ENCODE measurements around the gene ZNF423. TPM values are rescaled to one million over a fixed set of nuclear protein-coding genes. Genes with fewer than 3 reads are reported as not detected.

Gene ZNF423
- total and polyA plus RNA-seq, 2 experiments from 2014 or later: 14.9 to 41.8 TPM

- no peak for TF ChIP-seq CTCF (conservative IDR thresholded peaks at IDR 0.05; ENCODE audit: low read depth in 2 of 2)
Observed at GRCh38 chr16:49519008-49519656, 336.8 kb downstream of the ZNF423 start (continued).

DNA sequence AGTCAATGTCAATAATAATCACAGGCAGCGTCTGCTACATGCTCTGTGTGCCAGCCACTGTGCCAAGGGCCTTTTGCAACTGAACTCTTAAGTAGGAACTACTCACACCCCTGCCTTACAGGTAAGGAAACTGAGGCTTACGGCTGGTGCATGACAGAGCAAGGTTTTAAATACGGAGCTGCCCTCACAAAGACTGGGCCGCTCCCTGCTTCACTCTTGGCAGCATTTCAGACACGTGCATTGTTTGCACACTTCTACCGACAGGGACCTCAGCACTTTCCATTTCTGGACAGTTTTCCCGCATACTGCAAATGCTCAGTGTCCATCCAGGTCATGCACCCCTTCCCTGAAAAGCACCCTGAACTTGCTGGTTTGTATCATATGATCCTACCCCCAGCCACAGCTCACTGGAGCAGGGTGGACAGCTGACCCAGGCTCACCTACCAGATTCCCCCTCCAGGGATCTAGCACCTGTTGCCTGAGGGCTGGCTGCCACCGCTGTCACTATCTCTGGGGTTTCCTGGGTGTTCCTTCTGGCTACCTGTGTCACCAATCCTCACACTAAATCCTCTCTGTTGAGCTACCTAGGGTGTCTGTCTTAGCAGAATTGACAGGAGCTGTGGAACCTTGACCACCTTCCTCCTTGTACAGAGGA lies 339.4 kb downstream of the ZNF423 start:
- H3K4me1 Mint-ChIP-seq: no peaks in the 10 kb centered on the region; the same call in 2 of the 3 replicates
- H3K27ac ChIP-seq (ENCODE audit: low read depth): no peak overlapping the region
- H3K9me2 ChIP-seq (ENCODE audit: insufficient read depth): no peaks in the 10 kb centered on the region
- H3K4me2 ChIP-seq: no peak overlapping the region
- no peaks in the 10 kb centered on the region for H4K20me1 ChIP-seq (replicated peaks; ENCODE audit: insufficient read depth)
- no peaks in the 10 kb centered on the region for H3K79me2 ChIP-seq (replicated peaks; ENCODE audit: insufficient read depth)
- TF ChIP-seq NANOG (IDR thresholded peaks at IDR 0.05; ENCODE audit: borderline replicate concordance): no peak
- TF ChIP-seq, protein P1, sequence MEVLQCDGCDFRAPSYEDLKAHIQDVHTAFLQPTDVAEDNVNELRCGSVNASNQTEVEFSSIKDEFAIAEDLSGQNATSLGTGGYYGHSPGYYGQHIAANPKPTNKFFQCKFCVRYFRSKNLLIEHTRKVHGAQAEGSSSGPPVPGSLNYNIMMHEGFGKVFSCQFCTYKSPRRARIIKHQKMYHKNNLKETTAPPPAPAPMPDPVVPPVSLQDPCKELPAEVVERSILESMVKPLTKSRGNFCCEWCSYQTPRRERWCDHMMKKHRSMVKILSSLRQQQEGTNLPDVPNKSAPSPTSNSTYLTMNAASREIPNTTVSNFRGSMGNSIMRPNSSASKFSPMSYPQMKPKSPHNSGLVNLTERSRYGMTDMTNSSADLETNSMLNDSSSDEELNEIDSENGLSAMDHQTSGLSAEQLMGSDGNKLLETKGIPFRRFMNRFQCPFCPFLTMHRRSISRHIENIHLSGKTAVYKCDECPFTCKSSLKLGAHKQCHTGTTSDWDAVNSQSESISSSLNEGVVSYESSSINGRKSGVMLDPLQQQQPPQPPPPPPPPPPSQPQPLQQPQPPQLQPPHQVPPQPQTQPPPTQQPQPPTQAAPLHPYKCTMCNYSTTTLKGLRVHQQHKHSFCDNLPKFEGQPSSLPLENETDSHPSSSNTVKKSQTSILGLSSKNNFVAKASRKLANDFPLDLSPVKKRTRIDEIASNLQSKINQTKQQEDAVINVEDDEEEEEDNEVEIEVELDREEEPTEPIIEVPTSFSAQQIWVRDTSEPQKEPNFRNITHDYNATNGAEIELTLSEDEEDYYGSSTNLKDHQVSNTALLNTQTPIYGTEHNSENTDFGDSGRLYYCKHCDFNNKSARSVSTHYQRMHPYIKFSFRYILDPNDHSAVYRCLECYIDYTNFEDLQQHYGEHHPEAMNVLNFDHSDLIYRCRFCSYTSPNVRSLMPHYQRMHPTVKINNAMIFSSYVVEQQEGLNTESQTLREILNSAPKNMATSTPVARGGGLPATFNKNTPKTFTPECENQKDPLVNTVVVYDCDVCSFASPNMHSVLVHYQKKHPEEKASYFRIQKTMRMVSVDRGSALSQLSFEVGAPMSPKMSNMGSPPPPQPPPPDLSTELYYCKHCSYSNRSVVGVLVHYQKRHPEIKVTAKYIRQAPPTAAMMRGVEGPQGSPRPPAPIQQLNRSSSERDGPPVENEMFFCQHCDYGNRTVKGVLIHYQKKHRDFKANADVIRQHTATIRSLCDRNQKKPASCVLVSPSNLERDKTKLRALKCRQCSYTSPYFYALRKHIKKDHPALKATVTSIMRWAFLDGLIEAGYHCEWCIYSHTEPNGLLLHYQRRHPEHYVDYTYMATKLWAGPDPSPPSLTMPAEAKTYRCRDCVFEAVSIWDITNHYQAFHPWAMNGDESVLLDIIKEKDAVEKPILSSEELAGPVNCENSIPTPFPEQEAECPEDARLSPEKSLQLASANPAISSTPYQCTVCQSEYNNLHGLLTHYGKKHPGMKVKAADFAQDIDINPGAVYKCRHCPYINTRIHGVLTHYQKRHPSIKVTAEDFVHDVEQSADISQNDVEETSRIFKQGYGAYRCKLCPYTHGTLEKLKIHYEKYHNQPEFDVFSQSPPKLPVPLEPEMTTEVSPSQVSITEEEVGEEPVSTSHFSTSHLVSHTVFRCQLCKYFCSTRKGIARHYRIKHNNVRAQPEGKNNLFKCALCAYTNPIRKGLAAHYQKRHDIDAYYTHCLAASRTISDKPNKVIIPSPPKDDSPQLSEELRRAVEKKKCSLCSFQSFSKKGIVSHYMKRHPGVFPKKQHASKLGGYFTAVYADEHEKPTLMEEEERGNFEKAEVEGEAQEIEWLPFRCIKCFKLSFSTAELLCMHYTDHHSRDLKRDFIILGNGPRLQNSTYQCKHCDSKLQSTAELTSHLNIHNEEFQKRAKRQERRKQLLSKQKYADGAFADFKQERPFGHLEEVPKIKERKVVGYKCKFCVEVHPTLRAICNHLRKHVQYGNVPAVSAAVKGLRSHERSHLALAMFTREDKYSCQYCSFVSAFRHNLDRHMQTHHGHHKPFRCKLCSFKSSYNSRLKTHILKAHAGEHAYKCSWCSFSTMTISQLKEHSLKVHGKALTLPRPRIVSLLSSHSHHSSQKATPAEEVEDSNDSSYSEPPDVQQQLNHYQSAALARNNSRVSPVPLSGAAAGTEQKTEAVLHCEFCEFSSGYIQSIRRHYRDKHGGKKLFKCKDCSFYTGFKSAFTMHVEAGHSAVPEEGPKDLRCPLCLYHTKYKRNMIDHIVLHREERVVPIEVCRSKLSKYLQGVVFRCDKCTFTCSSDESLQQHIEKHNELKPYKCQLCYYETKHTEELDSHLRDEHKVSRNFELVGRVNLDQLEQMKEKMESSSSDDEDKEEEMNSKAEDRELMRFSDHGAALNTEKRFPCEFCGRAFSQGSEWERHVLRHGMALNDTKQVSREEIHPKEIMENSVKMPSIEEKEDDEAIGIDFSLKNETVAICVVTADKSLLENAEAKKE (CRISPR knock-in tag; IDR thresholded peaks at IDR 0.05): no peak
- TF ChIP-seq POLR2AphosphoS5 (IDR thresholded peaks at IDR 0.05; ENCODE audit: low read depth): no peak
- TF ChIP-seq ZNF331 (CRISPR knock-in tag; IDR thresholded peaks at IDR 0.05; ENCODE audit: low read depth): no peak
- no peak for TF ChIP-seq ETS1 (IDR thresholded peaks at IDR 0.05)
- TF ChIP-seq EZH2 (IDR thresholded peaks at IDR 0.05; ENCODE audit: low read depth, unreplicated experiment): no peak
- no peak for TF ChIP-seq JUNB (IDR thresholded peaks at IDR 0.05; ENCODE audit: unreplicated experiment)
- no peaks in the 10 kb centered on the region for H3K36me3 Mint-ChIP-seq (ENCODE audit: low read depth)
- H3K36me3 ChIP-seq (ENCODE audit: insufficient read depth): no peaks in the 10 kb centered on the region
- no peak overlapping the region for H2AFZ ChIP-seq
- no peaks in the 10 kb centered on the region for H3K9me3 Mint-ChIP-seq
- H3K4me1 ChIP-seq (ENCODE audit: insufficient read depth): no peaks in the 10 kb centered on the region
- no peak overlapping the region for H3K4me3 ChIP-seq
- ATAC-seq: no peak
- H3K27ac Mint-ChIP-seq: no peak overlapping the region
- no peaks in the 10 kb centered on the region for H3F3A ChIP-seq (replicated peaks; ENCODE audit: low read depth)
- peaks cover 11% of the 10 kb centered on the region for H3K27me3 Mint-ChIP-seq (ENCODE audit: insufficient read depth, low read depth, poor library complexity)
- no peak for DNase-seq (ENCODE audit: low spot score)
- no peak overlapping the region for H3K4me3 Mint-ChIP-seq
- no peaks in the 10 kb centered on the region for H3K27me3 ChIP-seq (ENCODE audit: insufficient read depth)
